CD4-positive, CD25-positive, alpha-beta regulatory T cell (primary cell): ENCODE results near the gene HSPB6. TPM values are rescaled to one million over a fixed set of nuclear protein-coding genes. Genes with fewer than 3 reads are reported as not detected.

Experiments used
- ATAC-seq, 2 donors: fragments of 150-1000 bp; cut with Tn5 transposase; one replicate each; pipeline ENCODE4 v1.10.0; 2021; ENCODE audit warnings: low read depth in 2 of 2, moderate number of reproducible peaks in 2 of 2, moderate library complexity in 1 of 2
- DNase-seq, 3 donors: peaks; one replicate each; pipeline versions ENCODE4 v3.0.0 to v3.0.0-alpha.2; 2012 to 2022; ENCODE audit warnings: mixed read lengths in 1 of 3
- H3K27ac ChIP-seq: one replicate; pipeline ENCODE4 v1.7.0; 2013; ENCODE audit warnings: mild to moderate bottlenecking, low read length; ENCODE audit not compliant: insufficient read depth, poor library complexity, severe bottlenecking
- H3K27me3 ChIP-seq: one replicate; pipeline ENCODE4 v1.7.0; 2013; ENCODE audit warnings: low read length; ENCODE audit not compliant: control insufficient read depth, insufficient read depth
- H3K36me3 ChIP-seq: one replicate; pipeline ENCODE4 v1.7.0; 2013; ENCODE audit warnings: mild to moderate bottlenecking, low read length, moderate library complexity; ENCODE audit not compliant: control insufficient read depth, insufficient read depth
- H3K4me1 ChIP-seq: 2 replicates; pipeline ENCODE4 v1.7.0; 2013; ENCODE audit warnings: mild to moderate bottlenecking, low read length; ENCODE audit not compliant: insufficient read depth, control insufficient read depth, poor library complexity, severe bottlenecking
- H3K4me3 ChIP-seq: one replicate; pipeline ENCODE4 v1.7.0; 2013; ENCODE audit warnings: low read depth, mild to moderate bottlenecking, low read length, moderate library complexity
- H3K9me3 ChIP-seq, 2 experiments: 1 replicate in 1 of 2; 2 replicates in 1 of 2; pipeline ENCODE4 v1.7.0; 2013; ENCODE audit warnings: low read length in 2 of 2, mild to moderate bottlenecking in 1 of 2, moderate library complexity in 1 of 2; ENCODE audit not compliant: control insufficient read depth in 2 of 2
- H3K27ac Mint-ChIP-seq, 3 donors: one replicate each; pipeline ENCODE4 v1.8.0; 2020 to 2022; ENCODE audit warnings: mild to moderate bottlenecking in 3 of 3, mixed read lengths in 3 of 3, moderate library complexity in 2 of 3
- H3K27me3 Mint-ChIP-seq: one replicate; pipeline ENCODE4 v1.8.0; 2022; ENCODE audit warnings: mild to moderate bottlenecking, mixed read lengths
- H3K36me3 Mint-ChIP-seq: one replicate; pipeline ENCODE4 v1.8.0; 2020; ENCODE audit warnings: mixed read lengths
- H3K4me1 Mint-ChIP-seq, 4 donors: one replicate each; pipeline ENCODE4 v1.8.0; 2020 to 2022; ENCODE audit warnings: mixed read lengths in 4 of 4, mild to moderate bottlenecking in 1 of 4
- H3K4me3 Mint-ChIP-seq, 4 donors: one replicate each; pipeline ENCODE4 v1.8.0; 2020 to 2022; ENCODE audit warnings: mild to moderate bottlenecking in 4 of 4, mixed read lengths in 4 of 4, moderate library complexity in 3 of 4
- H3K9me3 Mint-ChIP-seq, 7 donors: one replicate each; pipeline ENCODE4 v1.8.0; 2020 to 2022; ENCODE audit warnings: mixed read lengths in 7 of 7, mild to moderate bottlenecking in 3 of 7, moderate library complexity in 2 of 7
- polyA plus RNA-seq, 4 donors: library from polyadenylated mRNA; unstranded; fragments of 300-500 nt; fragmentation: Illumina TruSeq; gene quantifications; one replicate each; pipeline ENCODE4 v1.2.3, GENCODE V29; 2021
- total RNA-seq: library from RNA; stranded (reverse); gene quantifications from one replicate; pipeline ENCODE4 v1.2.3, GENCODE V29; 2022

The HSPB6 gene
- total and polyA plus RNA-seq, 5 donors from 2014 or later, result not detected

DNA sequence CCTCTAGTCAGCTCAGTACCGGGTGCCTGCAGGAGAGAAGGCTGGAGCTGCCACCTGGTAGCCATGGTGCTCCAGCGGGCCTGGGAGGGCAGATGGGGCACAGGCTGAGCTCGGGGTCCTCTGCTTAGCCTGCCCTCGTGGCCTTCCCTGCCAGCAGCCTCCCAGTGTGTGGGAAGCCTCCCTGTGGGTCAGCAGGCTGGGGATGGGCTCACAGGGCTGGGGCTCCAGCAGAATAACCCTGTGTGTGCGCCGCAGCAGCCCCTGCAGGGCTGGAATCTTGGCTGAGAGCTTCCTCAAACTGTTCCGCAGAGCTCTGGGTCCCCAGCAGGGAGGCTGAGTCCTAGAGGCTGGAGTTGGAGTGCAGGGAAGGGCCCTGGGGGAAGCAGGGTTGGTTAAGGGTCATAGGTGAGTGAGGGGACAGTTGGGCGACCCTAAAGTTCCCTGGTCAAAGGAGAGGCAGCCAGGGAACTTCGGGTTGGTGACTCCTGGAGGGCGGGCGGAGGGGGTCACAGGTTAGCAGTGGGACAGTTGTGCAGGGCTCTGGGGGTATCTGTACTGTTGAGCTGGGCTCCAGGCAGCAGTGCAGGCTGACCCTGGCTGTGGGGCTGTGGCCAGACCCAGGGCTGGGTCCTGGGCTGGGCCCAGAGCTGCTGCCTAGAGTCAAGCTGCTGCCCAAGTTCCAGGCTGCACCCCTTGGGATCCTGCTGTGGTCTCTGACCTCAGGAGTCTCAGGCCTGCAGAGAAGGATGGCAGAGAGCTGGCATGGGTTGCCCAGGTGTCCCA lies 32.6 kb upstream of the HSPB6 start:
- Mint-ChIP-seq H3K4me1 (no peaks in the 10 kb centered on the region), H3K9me3 (peaks cover 0 to 1% (median 0%) of the 10 kb centered on the region in 7 donors), H3K36me3 (no peaks in the 10 kb centered on the region), H3K27me3 (no peaks in the 10 kb centered on the region), H3K4me3 (no peak overlapping the region), H3K27ac (no peak overlapping the region)
- Histone ChIP-seq H3K27me3 (no peaks in the 10 kb centered on the region), H3K9me3 (no peaks in the 10 kb centered on the region), H3K4me3 (no peak overlapping the region), H3K27ac (no peak overlapping the region), H3K36me3 (no peaks in the 10 kb centered on the region), H3K4me1 (no peaks in the 10 kb centered on the region)
- ATAC-seq, result no peak
- no peak for DNase-seq

DNA sequence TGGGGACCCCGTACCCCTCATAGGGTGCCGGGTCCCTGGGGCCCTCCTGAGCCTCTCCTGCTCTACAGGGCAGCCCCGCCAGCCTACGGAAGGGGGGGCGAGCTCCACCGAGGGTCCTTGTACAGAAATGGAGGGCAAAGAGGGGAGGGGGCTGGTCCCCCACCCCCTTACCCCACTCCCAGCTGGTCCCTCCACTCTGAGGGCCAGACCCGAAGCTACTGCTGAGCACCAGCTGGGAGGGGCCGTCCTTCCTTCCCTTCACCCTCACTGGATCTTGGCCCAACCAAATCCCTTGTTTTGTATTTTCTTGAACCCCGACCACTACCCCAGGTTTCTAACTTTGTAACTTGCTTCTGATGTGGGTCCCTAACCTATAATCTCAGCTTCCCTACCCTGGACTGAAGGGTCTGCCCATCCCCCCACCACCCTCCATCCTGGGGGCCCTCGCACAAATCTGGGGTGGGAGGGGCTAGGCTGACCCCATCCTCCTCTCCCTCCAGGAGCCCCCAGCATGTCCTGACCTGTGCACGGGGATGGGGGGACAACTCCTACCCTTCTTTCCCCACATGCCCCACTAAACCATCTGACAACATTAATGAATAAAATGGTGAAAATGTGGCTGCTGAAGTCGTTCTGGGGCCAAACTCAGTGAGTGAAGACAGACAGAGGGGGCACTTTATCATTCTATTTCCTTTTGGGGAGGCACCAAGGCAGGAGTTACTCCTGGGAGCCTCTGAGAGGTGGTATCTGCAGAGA lies 31.6 kb upstream of the HSPB6 start:
- DNase-seq (no peak), ATAC-seq (no peak)
- Histone ChIP-seq H3K27me3 (no peaks in the 10 kb centered on the region), H3K27ac (no peak overlapping the region), H3K9me3 (no peaks in the 10 kb centered on the region), H3K4me3 (no peak overlapping the region), H3K36me3 (no peaks in the 10 kb centered on the region), H3K4me1 (no peaks in the 10 kb centered on the region)
- H3K36me3 Mint-ChIP-seq, result peaks cover 2% of the 10 kb centered on the region
- no peaks in the 10 kb centered on the region for H3K4me1 Mint-ChIP-seq
- no peaks in the 10 kb centered on the region for H3K27me3 Mint-ChIP-seq
- no peaks in the 10 kb centered on the region for H3K9me3 Mint-ChIP-seq
- H3K27ac Mint-ChIP-seq, result no peak overlapping the region
- no peak overlapping the region for H3K4me3 Mint-ChIP-seq

DNA sequence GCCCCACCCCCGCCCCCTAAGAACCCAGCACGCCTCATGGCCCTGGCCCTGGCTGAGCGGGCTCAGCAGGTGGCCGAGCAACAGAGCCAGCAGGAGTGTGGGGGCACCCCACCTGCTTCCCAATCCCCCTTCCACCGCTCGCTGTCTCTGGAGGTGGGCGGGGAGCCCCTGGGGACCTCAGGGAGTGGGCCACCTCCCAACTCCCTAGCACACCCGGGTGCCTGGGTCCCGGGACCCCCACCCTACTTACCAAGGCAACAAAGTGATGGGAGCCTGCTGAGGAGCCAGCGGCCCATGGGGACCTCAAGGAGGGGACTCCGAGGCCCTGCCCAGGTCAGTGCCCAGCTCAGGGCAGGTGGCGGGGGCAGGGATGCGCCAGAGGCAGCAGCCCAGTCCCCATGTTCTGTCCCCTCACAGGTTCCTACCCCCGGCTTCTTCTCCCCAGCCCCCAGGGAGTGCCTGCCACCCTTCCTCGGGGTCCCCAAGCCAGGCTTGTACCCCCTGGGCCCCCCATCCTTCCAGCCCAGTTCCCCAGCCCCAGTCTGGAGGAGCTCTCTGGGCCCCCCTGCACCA lies 30.5 kb upstream of the HSPB6 start:
- H3K4me1 Mint-ChIP-seq, result peaks cover 0 to 3% (median 0%) of the 10 kb centered on the region in 4 donors
- Histone ChIP-seq H3K36me3 (peaks cover 3% of the 10 kb centered on the region), H3K27ac (no peak overlapping the region), H3K4me3 (no peak overlapping the region), H3K9me3 (no peaks in the 10 kb centered on the region), H3K4me1 (no peaks in the 10 kb centered on the region), H3K27me3 (no peaks in the 10 kb centered on the region)
- H3K36me3 Mint-ChIP-seq, result peaks cover 8% of the 10 kb centered on the region
- no peak for ATAC-seq
- H3K9me3 Mint-ChIP-seq, result no peaks in the 10 kb centered on the region
- no peak overlapping the region for H3K27ac Mint-ChIP-seq
- H3K4me3 Mint-ChIP-seq, result no peak overlapping the region
- H3K27me3 Mint-ChIP-seq, result no peaks in the 10 kb centered on the region
- DNase-seq, result no peak

- DNase-seq, result no peak
- Mint-ChIP-seq H3K4me1 (peaks cover 0 to 3% (median 0%) of the 10 kb centered on the region in 4 donors), H3K27ac (no peak overlapping the region), H3K9me3 (no peaks in the 10 kb centered on the region), H3K36me3 (peaks cover 9% of the 10 kb centered on the region), H3K4me3 (no peak overlapping the region), H3K27me3 (no peaks in the 10 kb centered on the region)
- no peaks in the 10 kb centered on the region for H3K27me3 ChIP-seq
- H3K4me3 ChIP-seq, result no peak overlapping the region
- H3K36me3 ChIP-seq, result peaks cover 3% of the 10 kb centered on the region
- H3K4me1 ChIP-seq, result no peaks in the 10 kb centered on the region
- ATAC-seq, result no peak
- no peak overlapping the region for H3K27ac ChIP-seq
- H3K9me3 ChIP-seq, result no peaks in the 10 kb centered on the region
Observed at GRCh38 chr19:35786299-35787160, 29.7 kb upstream of the HSPB6 start.

GRCh38 chr19:35785339-35785627 lies 28.5 kb upstream of the HSPB6 start:
- Histone ChIP-seq H3K27me3 (no peaks in the 10 kb centered on the region), H3K9me3 (no peaks in the 10 kb centered on the region), H3K4me1 (no peaks in the 10 kb centered on the region), H3K36me3 (peaks cover 3% of the 10 kb centered on the region), H3K27ac (no peak overlapping the region), H3K4me3 (no peak overlapping the region)
- H3K27ac Mint-ChIP-seq, result no peak overlapping the region
- peaks cover 14% of the 10 kb centered on the region for H3K36me3 Mint-ChIP-seq
- H3K27me3 Mint-ChIP-seq, result no peaks in the 10 kb centered on the region
- DNase-seq (no peak), ATAC-seq (no peak)
- H3K9me3 Mint-ChIP-seq, result no peaks in the 10 kb centered on the region
- H3K4me1 Mint-ChIP-seq, result peaks cover 0 to 3% (median 0%) of the 10 kb centered on the region in 4 donors
- no peak overlapping the region for H3K4me3 Mint-ChIP-seq

- H3K27me3 ChIP-seq, result no peaks in the 10 kb centered on the region
- DNase-seq, result no peak
- H3K4me3 ChIP-seq, result no peak overlapping the region
- no peak overlapping the region for H3K4me3 Mint-ChIP-seq
- H3K4me1 ChIP-seq, result no peaks in the 10 kb centered on the region
- H3K27ac ChIP-seq, result no peak overlapping the region
- H3K9me3 Mint-ChIP-seq, result no peaks in the 10 kb centered on the region
- H3K36me3 ChIP-seq, result peaks cover 3% of the 10 kb centered on the region
- no peaks in the 10 kb centered on the region for H3K27me3 Mint-ChIP-seq
- H3K4me1 Mint-ChIP-seq, result peaks cover 0 to 3% (median 0%) of the 10 kb centered on the region in 4 donors
- H3K36me3 Mint-ChIP-seq, result peaks cover 14% of the 10 kb centered on the region
- H3K9me3 ChIP-seq, result no peaks in the 10 kb centered on the region
- H3K27ac Mint-ChIP-seq, result no peak overlapping the region
- ATAC-seq, result no peak
Observed at GRCh38 chr19:35784503-35785338, 27.9 kb upstream of the HSPB6 start.
